A673 (cell line): Measurements from ENCODE around the gene COPRS.

Experiments used
- EZH2 ChIP-seq: fragments of 200-600 bp; sonication (generic); IDR thresholded peaks from 2 replicates; pipeline ENCODE4 v1.6.1; 2017; ENCODE audit warnings: borderline replicate concordance, low read depth, mild to moderate bottlenecking, mixed read lengths, antibody characterized with exemption, low read length; ENCODE audit not compliant: poor library complexity, severe bottlenecking
- TF ChIP-seq, protein P1 (sequence below): fragments of 300-800, 200-600 bp; sonication (generic); conservative IDR thresholded peaks from 2 replicates; pipeline ENCODE4 v1.5.1; 2017; ENCODE audit warnings: low read depth, mild to moderate bottlenecking, antibody characterized with exemption, low read length, moderate library complexity, mixed read lengths

DNA sequence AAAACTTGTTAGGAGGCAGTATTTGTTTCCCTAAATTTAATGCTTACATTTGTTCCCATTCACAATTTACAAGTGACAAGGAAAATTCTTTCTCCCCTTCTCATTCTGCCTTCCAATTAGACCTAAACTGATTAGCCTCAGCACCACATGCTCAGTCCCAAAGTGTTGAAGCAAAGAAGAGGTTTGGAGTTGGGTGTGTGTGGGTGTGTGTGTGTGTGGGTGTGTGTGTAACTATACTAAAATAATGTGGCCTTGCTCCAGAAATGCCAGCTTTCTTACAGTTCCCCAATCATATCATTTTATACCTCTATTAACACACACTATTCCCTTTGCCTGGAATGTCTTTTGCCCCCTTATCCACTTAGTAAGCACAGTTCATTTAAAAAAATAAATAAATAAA, 49.3 kb upstream of the COPRS start:
- TF ChIP-seq, protein P1, sequence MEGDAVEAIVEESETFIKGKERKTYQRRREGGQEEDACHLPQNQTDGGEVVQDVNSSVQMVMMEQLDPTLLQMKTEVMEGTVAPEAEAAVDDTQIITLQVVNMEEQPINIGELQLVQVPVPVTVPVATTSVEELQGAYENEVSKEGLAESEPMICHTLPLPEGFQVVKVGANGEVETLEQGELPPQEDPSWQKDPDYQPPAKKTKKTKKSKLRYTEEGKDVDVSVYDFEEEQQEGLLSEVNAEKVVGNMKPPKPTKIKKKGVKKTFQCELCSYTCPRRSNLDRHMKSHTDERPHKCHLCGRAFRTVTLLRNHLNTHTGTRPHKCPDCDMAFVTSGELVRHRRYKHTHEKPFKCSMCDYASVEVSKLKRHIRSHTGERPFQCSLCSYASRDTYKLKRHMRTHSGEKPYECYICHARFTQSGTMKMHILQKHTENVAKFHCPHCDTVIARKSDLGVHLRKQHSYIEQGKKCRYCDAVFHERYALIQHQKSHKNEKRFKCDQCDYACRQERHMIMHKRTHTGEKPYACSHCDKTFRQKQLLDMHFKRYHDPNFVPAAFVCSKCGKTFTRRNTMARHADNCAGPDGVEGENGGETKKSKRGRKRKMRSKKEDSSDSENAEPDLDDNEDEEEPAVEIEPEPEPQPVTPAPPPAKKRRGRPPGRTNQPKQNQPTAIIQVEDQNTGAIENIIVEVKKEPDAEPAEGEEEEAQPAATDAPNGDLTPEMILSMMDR, result no peak
- TF ChIP-seq EZH2, result no peak
